Measurements from ENCODE around the gene NAALADL2.

DNA sequence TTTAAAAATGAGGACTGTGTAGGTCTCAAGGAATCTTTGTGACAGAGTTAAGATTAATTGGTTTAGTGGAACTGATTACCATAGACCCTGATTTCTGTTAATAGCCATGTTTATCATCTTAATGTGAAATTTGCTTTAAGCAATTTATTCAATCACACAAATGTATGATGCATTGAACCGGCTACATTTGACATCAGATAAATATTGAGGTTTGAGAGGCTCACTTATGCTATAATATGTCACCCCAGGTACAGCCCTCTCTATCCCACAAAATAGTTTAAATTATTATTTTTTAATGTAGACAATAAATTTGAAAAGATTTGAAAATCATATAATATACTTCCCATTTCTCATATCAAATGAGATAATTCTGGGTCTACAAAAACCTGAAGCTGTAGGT lies 413.3 kb downstream of the NAALADL2 start:
- TF ChIP-seq POLR2A (IDR thresholded peaks at IDR 0.05) (no peak), EP300 (IDR thresholded peaks at IDR 0.05) (no peak), POLR2AphosphoS5 (IDR thresholded peaks at IDR 0.05) (no peak)
- TF ChIP-seq, protein P1, sequence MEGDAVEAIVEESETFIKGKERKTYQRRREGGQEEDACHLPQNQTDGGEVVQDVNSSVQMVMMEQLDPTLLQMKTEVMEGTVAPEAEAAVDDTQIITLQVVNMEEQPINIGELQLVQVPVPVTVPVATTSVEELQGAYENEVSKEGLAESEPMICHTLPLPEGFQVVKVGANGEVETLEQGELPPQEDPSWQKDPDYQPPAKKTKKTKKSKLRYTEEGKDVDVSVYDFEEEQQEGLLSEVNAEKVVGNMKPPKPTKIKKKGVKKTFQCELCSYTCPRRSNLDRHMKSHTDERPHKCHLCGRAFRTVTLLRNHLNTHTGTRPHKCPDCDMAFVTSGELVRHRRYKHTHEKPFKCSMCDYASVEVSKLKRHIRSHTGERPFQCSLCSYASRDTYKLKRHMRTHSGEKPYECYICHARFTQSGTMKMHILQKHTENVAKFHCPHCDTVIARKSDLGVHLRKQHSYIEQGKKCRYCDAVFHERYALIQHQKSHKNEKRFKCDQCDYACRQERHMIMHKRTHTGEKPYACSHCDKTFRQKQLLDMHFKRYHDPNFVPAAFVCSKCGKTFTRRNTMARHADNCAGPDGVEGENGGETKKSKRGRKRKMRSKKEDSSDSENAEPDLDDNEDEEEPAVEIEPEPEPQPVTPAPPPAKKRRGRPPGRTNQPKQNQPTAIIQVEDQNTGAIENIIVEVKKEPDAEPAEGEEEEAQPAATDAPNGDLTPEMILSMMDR (IDR thresholded peaks at IDR 0.05) = no peak

All from upper lobe of left lung (tissue), 4 donors.